Panc1 (cell line): ENCODE measurements around the gene BRME1. TPM values are rescaled to one million over a fixed set of nuclear protein-coding genes. Genes with fewer than 3 reads are reported as not detected.

ENCODE experiments used
- ATAC-seq: fragments of 200-7000 bp; cut with Tn5 transposase; 2 replicates; pipeline ENCODE4 v1.9.1; 2020; ENCODE audit warnings: mild to moderate bottlenecking, moderate library complexity
- BruUV-seq: library from RNA; stranded (reverse); fragments of 400-500 nt; replicated peaks from 2 replicates; lab custom pipeline; 2021; lab: Mats Ljungman, UMichigan
- CTCF ChIA-PET: fragments of 300-600 bp; sonication (Branson Sonifier 250); formaldehyde crosslinking; loops from one replicate; lab custom pipeline; 2022; ENCODE audit warnings: antibody characterized with exemption; lab: Charles Lee
- POLR2A ChIA-PET: fragments of 300-600 bp; sonication (Branson Sonifier 250); formaldehyde crosslinking; loops from one replicate; lab custom pipeline; 2022; ENCODE audit warnings: antibody characterized with exemption; lab: Charles Lee
- DNase-seq: peaks from one replicate; pipeline ENCODE4 v3.0.0-alpha.2; 2010; ENCODE audit warnings: low read depth, low spot score
- H3K27ac ChIP-seq: 2 replicates; pipeline ENCODE4 v1.5.1; 2011; ENCODE audit warnings: mild to moderate bottlenecking, low read length, inconsistent platforms
- H3K27me3 ChIP-seq: fragments of 200-500 bp; sonication (Bioruptor generic); 2 replicates; pipeline ENCODE4 v1.6.0; 2014; ENCODE audit warnings: low read length, inconsistent platforms; ENCODE audit not compliant: control insufficient read depth, insufficient read depth
- H3K36me3 ChIP-seq: fragments of 200-500 bp; sonication (Bioruptor generic); 2 replicates; pipeline ENCODE4 v1.5.1; 2014; ENCODE audit warnings: inconsistent platforms, mild to moderate bottlenecking, low read length, moderate library complexity; ENCODE audit not compliant: control insufficient read depth, insufficient read depth
- H3K4me1 ChIP-seq: 2 replicates; pipeline ENCODE4 v1.5.1; 2011; ENCODE audit warnings: inconsistent platforms, mild to moderate bottlenecking, low read length, moderate library complexity; ENCODE audit not compliant: control insufficient read depth, insufficient read depth
- H3K4me3 ChIP-seq, 2 experiments: 2 replicates each; pipeline ENCODE4 v1.5.1; 2011 to 2012; ENCODE audit warnings: low read depth in 2 of 2, low read length in 2 of 2, mild to moderate bottlenecking in 2 of 2, inconsistent platforms in 1 of 2, moderate library complexity in 1 of 2
- H3K9me3 ChIP-seq: fragments of 200-500 bp; sonication (Bioruptor generic); 2 replicates; pipeline ENCODE4 v1.5.1; 2014; ENCODE audit warnings: low read depth, mild to moderate bottlenecking, inconsistent platforms, low read length, moderate library complexity; ENCODE audit not compliant: control insufficient read depth, insufficient read depth
- CTCF ChIP-seq: fragments of 450-650 bp; IDR thresholded peaks from 2 replicates; pipeline ENCODE4 v1.5.1; 2017; ENCODE audit warnings: mild to moderate bottlenecking
- POLR2AphosphoS5 ChIP-seq: IDR thresholded peaks from 2 replicates; pipeline ENCODE4 v1.6.1; 2012; ENCODE audit warnings: mild to moderate bottlenecking, low read depth, low read length, moderate library complexity
- REST ChIP-seq, 2 experiments: IDR thresholded peaks; 2 replicates each; pipeline ENCODE4 v1.6.1; 2011 to 2012; ENCODE audit warnings: low read depth in 2 of 2, control low read depth in 1 of 2, low read length in 1 of 2, mild to moderate bottlenecking in 1 of 2, moderate library complexity in 1 of 2; ENCODE audit not compliant: insufficient read depth in 1 of 2
- SIN3A ChIP-seq: IDR thresholded peaks from 2 replicates; pipeline ENCODE4 v1.6.1; 2012; ENCODE audit warnings: low read depth, mild to moderate bottlenecking, low read length, moderate library complexity, borderline replicate concordance; ENCODE audit not compliant: insufficient read depth
- TCF7L2 ChIP-seq: IDR thresholded peaks from 2 replicates; pipeline ENCODE4 v1.6.1; 2011; ENCODE audit warnings: mild to moderate bottlenecking, low read depth, low read length, inconsistent platforms
- in situ Hi-C: cut with HindIII; loops from 2 replicates; pipeline ENCODE4 v1.10.0; 2016; ENCODE audit warnings: low sequenced_read_pairs, low pct_unique_long_range_greater_than_20kb
- intact Hi-C: fragments of 100-400 bp; cut with micrococcal nuclease; formaldehyde crosslinking; loops from one replicate; pipeline ENCODE4 v1.10.0; 2022; ENCODE audit not compliant: unreplicated experiment
- total RNA-seq: library from RNA; stranded (reverse); gene quantifications from one replicate; pipeline ENCODE4 v1.2.1, GENCODE V29; 2021; ENCODE audit not compliant: unreplicated experiment

Gene BRME1
- total RNA-seq, 1 experiment from 2014 or later, result 6.5 TPM

GRCh38 chr19:13918726-13919411 is 13.0 kb upstream of the BRME1 start:
- Histone ChIP-seq H3K27ac (no peak overlapping the region), H3K9me3 (no peaks in the 10 kb centered on the region), H3K4me3 (no peak overlapping the region), H3K4me1 (no peaks in the 10 kb centered on the region), H3K36me3 (no peaks in the 10 kb centered on the region), H3K27me3 (no peaks in the 10 kb centered on the region)
- ATAC-seq (no peak), DNase-seq (no peak)
- ChIA-PET CTCF (no interaction called here), POLR2A (interaction anchor here (0.6 kb wide), 1 partner anchor 10 kb away, joined by 4 read pairs; no protein-coding TSS in a partner anchor)
- TF ChIP-seq POLR2AphosphoS5, result no peak
- TF ChIP-seq CTCF, result no peak
- TF ChIP-seq SIN3A, result no peak
- TF ChIP-seq TCF7L2, result no peak
- TF ChIP-seq REST (IDR thresholded peaks at IDR 0.05; ENCODE audit: insufficient read depth in 1 of 2, low read depth in 2 of 2, low read length in 1 of 2), result no peak
- intact Hi-C loops (no loop called here), in situ Hi-C loops (no loop called here)
- BruUV-seq, result no TSS peak

- no TSS peak for BruUV-seq
- Histone ChIP-seq H3K4me1 (no peaks in the 10 kb centered on the region), H3K27ac (no peak overlapping the region), H3K9me3 (no peaks in the 10 kb centered on the region), H3K4me3 (no peak overlapping the region), H3K36me3 (no peaks in the 10 kb centered on the region), H3K27me3 (no peaks in the 10 kb centered on the region)
- DNase-seq (no peak), ATAC-seq (no peak)
- no peak for TF ChIP-seq SIN3A
- no peak for TF ChIP-seq TCF7L2
- TF ChIP-seq POLR2AphosphoS5, result no peak
- no peak for TF ChIP-seq REST (IDR thresholded peaks at IDR 0.05; ENCODE audit: insufficient read depth in 1 of 2, low read depth in 2 of 2, low read length in 1 of 2)
- TF ChIP-seq CTCF, result no peak
- in situ Hi-C loops (no loop called here), intact Hi-C loops (no loop called here)
- POLR2A ChIA-PET, result no interaction called here
- CTCF ChIA-PET, result no interaction called here
These were observed 12.0 kb upstream of the BRME1 start for GRCh38 chr19:13917888-13918406.
